ENCODE data around the gene HOXD4. TPM values are rescaled to one million over a fixed set of nuclear protein-coding genes. Genes with fewer than 3 reads are reported as not detected.

HOXD4 gene
- total RNA-seq, 6 donors from 2014 or later, result 0.79 to 0.81 TPM; not detected in 4

DNA sequence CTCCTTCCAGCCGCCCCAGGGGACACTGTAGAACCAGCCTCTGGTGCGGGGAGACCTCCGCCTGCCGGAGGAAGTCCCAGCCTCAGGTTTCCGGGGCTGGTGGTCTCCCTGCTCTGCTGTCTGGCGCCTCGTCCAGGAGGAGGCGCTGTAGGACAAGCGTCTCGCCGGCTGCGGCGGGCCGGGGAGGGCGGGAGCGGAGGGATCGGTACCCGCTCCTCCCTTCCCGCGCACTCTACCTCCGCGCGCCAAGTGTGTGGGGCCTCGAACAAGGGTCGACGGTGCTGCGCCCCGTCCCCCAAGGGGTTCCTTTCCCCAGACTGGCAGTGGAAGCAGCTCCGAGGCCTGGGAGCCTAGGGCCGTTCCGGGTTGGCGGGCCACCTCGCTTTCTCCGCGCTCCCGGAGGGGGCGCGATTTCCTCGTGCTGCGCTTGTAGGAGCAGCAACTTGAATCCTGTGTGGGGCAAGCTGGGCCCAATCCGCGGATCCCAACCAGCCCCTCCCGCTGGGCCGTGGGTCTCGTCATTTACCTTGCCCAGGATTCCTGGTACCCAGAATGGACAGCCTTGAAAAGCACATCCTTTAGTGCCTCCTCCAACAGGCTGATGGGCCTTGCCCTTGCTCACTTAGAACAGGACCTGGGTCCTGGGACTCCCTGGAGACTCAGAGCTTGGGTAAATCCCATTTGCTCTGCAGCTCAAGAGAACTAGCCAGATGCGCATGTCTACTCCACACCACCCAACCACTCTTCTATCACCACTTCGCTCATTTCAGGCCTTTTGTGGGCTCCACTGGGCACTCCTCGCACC lies 10.6 kb upstream of the HOXD4 start:
- peaks cover 20 to 37% (median 23%) of the 10 kb centered on the region in 4 donors for H3K4me1 ChIP-seq
- no peaks in the 10 kb centered on the region for H3K36me3 ChIP-seq
- H3K9me3 ChIP-seq, result no peaks in the 10 kb centered on the region
- H3K27ac ChIP-seq, result no peak overlapping the region
- no peak for TF ChIP-seq POLR2A (IDR thresholded peaks at IDR 0.05)
- TF ChIP-seq, protein P1, sequence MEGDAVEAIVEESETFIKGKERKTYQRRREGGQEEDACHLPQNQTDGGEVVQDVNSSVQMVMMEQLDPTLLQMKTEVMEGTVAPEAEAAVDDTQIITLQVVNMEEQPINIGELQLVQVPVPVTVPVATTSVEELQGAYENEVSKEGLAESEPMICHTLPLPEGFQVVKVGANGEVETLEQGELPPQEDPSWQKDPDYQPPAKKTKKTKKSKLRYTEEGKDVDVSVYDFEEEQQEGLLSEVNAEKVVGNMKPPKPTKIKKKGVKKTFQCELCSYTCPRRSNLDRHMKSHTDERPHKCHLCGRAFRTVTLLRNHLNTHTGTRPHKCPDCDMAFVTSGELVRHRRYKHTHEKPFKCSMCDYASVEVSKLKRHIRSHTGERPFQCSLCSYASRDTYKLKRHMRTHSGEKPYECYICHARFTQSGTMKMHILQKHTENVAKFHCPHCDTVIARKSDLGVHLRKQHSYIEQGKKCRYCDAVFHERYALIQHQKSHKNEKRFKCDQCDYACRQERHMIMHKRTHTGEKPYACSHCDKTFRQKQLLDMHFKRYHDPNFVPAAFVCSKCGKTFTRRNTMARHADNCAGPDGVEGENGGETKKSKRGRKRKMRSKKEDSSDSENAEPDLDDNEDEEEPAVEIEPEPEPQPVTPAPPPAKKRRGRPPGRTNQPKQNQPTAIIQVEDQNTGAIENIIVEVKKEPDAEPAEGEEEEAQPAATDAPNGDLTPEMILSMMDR (IDR thresholded peaks at IDR 0.05), result peak; percentile 75 to 96 (median 90)
- H3K27me3 ChIP-seq, result peaks cover 0 to 64% (median 32%) of the 10 kb centered on the region in 4 donors
- peak overlapping the region in 3 of 4 donors; percentile 29 to 51 (median 44) for H3K4me3 ChIP-seq
- peak; percentile 55 to 92 for DNase-seq
- WGBS, 2 donors, result 13 to 16% methylated on average over 20 to 25 of the region's 48 CpGs
- ATAC-seq (ENCODE audit: low FRiP score in 2 of 2), result peak; percentile 89 to 94

DNA sequence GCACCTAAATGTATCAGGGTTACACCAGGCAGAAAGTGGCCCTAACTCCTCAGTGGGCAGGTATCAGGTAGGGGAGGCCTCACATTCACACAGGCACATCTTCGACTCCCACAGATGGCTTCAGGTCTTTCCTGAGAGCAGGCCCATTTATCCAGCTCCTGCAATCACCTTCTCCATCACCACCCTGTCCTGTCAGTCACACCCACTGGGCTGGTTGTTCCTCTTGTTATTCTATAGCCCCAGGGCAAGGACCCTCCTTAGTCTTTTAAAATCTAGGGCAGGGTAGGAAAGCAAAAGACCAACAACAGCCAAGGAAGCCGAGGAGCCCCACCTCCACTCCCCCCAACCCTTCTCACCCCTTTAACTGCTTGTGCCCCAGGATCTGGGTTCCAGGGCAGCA lies 9.1 kb upstream of the HOXD4 start:
- no peaks in the 10 kb centered on the region for H3K36me3 ChIP-seq
- no peaks in the 10 kb centered on the region for H3K9me3 ChIP-seq
- DNase-seq (no peak), ATAC-seq (ENCODE audit: low FRiP score in 2 of 2) (no peak)
- H3K27me3 ChIP-seq, result peaks cover 0 to 53% (median 23%) of the 10 kb centered on the region in 4 donors
- H3K4me1 ChIP-seq, result peaks cover 8 to 24% (median 12%) of the 10 kb centered on the region in 4 donors
- 88 to 95% methylated on average over 2 of the region's 2 CpGs for WGBS, 2 donors
- TF ChIP-seq EP300 (IDR thresholded peaks at IDR 0.05), result no peak
- TF ChIP-seq POLR2AphosphoS5 (IDR thresholded peaks at IDR 0.05), result no peak
- TF ChIP-seq, protein P1 (IDR thresholded peaks at IDR 0.05), result no peak
- no peak for TF ChIP-seq POLR2A (IDR thresholded peaks at IDR 0.05)
- no peak overlapping the region for H3K27ac ChIP-seq
- no peak overlapping the region for H3K4me3 ChIP-seq

DNA sequence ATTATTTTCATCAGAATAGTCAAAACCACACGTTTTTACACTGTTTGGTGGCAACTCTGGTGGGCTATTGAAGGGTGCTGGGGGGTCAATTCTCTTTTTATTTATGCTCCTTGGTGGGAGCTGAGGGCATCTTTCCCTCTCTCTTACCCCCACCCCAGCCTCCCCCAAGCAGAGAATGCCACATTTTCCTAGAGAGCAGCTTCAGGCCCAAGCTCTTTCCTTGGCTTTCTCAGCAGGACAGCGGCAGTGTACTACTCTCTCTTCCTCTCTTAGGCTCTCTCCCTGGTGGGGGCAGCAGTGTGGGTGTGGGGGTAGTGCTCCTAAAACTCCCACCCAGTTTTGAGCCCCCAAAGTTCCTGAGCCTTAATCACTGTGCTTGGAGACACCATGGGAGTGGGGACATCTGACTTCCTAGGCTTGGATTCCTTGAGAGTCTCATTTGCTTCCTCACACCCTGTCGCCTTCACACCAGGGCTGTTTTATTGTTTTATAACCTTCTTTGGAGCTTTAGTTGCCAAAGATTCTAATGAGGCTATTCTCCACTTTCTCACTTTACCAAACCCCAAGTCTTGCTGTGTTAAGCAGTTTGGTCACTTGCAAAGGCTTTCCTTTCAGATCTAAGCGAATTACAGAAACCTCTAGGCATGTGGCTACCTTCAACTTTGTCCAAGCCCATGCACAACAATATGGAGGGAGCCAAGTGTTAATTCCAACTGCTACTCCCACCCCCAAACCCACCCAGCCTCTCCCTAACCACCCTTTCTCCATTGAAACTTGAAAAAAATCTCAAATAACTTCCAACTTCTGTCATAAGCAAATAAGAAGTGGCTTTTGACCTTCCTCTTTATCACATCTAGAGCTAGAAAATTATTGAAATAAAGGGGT lies 6.0 kb upstream of the HOXD4 start:
- Histone ChIP-seq H3K36me3 (no peaks in the 10 kb centered on the region), H3K27me3 (peaks cover 0 to 58% (median 30%) of the 10 kb centered on the region in 4 donors), H3K27ac (no peak overlapping the region), H3K9me3 (no peaks in the 10 kb centered on the region), H3K4me3 (no peak overlapping the region), H3K4me1 (peaks cover 5 to 26% (median 6%) of the 10 kb centered on the region in 4 donors)
- no peak for ATAC-seq (ENCODE audit: low FRiP score in 2 of 2)
- TF ChIP-seq POLR2A (IDR thresholded peaks at IDR 0.05), result no peak
- no peak for TF ChIP-seq EP300 (IDR thresholded peaks at IDR 0.05)
- TF ChIP-seq POLR2AphosphoS5 (IDR thresholded peaks at IDR 0.05), result no peak
- TF ChIP-seq, protein P1 (IDR thresholded peaks at IDR 0.05), result no peak
- 40 to 47% methylated on average over 4 of the region's 4 CpGs for WGBS, 2 donors
- no peak for DNase-seq

DNA sequence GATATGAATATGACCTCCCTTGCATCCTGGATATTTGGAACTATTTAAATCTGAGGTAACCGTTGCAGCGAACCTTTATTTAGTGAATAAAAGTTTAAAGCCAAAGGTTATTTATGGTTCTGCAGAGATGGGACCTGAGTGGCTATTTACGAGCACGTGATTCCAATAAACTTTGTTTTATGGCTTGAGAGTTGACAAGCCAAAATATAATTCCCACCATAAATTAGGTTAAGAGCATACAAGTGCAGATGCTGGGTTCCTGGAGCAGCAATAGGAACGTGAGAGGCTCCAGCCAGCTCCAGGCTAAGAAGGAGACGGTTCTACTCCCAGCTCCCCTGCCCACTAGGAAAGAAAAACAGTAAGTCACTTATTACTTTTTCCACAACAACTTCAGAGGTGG lies 5.2 kb upstream of the HOXD4 start:
- Histone ChIP-seq H3K27me3 (peaks cover 0 to 59% (median 28%) of the 10 kb centered on the region in 4 donors), H3K4me1 (peaks cover 0 to 18% (median 0%) of the 10 kb centered on the region in 4 donors), H3K9me3 (no peaks in the 10 kb centered on the region), H3K4me3 (no peak overlapping the region), H3K36me3 (no peaks in the 10 kb centered on the region), H3K27ac (no peak overlapping the region)
- TF ChIP-seq POLR2AphosphoS5 (IDR thresholded peaks at IDR 0.05), result no peak
- no peak for TF ChIP-seq POLR2A (IDR thresholded peaks at IDR 0.05)
- TF ChIP-seq, protein P1 (IDR thresholded peaks at IDR 0.05), result no peak
- TF ChIP-seq EP300 (IDR thresholded peaks at IDR 0.05), result no peak
- ATAC-seq (ENCODE audit: low FRiP score in 2 of 2) (no peak), DNase-seq (no peak)
- 26 to 29% methylated on average over 6 of the region's 6 CpGs for WGBS, 2 donors
